Epithelial cell of esophagus (primary cell): ENCODE data around the gene GATA5.
A peak's percentile ranks its signal among the peaks of the same experiment; 100 is the strongest.

ENCODE experiments used
- DNase-seq: peaks from one replicate; pipeline ENCODE4 v3.0.0; 2010; ENCODE audit warnings: low read depth
- H3K4me3 ChIP-seq: 2 replicates; pipeline ENCODE4 v1.5.1; 2011; ENCODE audit warnings: mild to moderate bottlenecking, low read length, control low read depth
- TF ChIP-seq, protein P1 (sequence below): IDR thresholded peaks from 2 replicates; pipeline ENCODE4 v1.5.1; 2011; ENCODE audit warnings: low read depth, mild to moderate bottlenecking, low read length, control low read depth, inconsistent platforms; ENCODE audit not compliant: insufficient read depth; ENCODE audit errors: missing control alignments

The GATA5 gene

DNA sequence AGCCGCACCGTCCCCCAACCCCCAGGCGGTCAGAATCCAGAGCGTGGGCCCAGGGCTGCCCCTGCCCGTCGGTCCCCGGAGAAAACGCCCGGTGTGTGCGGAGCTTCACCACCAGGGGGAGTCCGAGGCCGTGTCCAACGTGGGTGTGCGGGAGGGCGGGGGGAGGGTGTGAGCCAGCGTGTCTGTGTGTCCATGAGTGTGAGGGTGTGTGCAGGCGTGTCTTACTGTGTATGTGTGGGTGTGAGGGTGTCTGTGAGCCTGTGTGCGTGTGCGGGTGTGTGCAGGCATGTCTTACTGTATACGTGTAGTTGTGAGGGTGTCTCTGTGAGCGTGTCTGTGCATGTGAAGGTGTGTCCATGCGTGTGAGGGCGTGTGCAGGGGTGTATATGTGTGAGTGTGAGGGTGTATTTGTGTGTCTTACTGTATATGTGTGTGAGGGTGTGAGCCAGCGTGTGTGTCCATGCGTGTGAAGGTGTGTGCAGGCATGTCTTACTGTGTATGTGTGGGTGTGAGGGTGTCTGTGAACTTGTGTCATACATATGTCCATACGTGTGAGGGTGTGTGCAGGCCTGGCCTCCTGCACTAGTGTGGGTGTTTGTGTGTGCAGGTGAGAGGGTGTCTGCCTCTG is 24.6 kb upstream of the GATA5 start:
- TF ChIP-seq, protein P1, sequence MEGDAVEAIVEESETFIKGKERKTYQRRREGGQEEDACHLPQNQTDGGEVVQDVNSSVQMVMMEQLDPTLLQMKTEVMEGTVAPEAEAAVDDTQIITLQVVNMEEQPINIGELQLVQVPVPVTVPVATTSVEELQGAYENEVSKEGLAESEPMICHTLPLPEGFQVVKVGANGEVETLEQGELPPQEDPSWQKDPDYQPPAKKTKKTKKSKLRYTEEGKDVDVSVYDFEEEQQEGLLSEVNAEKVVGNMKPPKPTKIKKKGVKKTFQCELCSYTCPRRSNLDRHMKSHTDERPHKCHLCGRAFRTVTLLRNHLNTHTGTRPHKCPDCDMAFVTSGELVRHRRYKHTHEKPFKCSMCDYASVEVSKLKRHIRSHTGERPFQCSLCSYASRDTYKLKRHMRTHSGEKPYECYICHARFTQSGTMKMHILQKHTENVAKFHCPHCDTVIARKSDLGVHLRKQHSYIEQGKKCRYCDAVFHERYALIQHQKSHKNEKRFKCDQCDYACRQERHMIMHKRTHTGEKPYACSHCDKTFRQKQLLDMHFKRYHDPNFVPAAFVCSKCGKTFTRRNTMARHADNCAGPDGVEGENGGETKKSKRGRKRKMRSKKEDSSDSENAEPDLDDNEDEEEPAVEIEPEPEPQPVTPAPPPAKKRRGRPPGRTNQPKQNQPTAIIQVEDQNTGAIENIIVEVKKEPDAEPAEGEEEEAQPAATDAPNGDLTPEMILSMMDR, result peak; percentile 79
- DNase-seq, result peak; percentile 55

DNA sequence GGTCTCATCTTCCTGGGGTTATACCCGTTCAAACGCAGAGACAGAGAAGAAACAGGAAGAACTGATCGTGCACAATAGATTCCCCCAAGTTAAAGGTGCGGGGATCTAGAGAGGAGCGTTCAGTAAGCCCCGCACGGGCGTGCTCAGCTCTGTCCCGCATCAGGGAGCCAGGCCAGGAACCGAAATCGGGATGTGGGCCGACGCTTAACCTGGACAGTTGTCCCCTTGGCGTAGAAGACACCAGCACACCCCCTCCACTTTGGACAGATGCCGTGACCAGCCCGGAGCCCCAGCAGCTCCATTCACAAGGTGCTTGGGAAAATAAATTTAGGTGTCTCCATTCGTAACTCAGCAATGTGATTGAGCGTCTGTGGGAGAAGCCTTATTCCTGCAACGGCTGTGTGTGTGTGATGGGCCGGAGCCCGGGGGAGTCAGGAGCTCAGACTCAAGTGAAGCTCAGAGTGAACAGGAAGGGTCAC is 24.0 kb upstream of the GATA5 start:
- TF ChIP-seq, protein P1, result no peak

More for the DNA sequence above, 24.6 kb upstream of the GATA5 start:
- H3K4me3 ChIP-seq, result no peak overlapping the region

DNA sequence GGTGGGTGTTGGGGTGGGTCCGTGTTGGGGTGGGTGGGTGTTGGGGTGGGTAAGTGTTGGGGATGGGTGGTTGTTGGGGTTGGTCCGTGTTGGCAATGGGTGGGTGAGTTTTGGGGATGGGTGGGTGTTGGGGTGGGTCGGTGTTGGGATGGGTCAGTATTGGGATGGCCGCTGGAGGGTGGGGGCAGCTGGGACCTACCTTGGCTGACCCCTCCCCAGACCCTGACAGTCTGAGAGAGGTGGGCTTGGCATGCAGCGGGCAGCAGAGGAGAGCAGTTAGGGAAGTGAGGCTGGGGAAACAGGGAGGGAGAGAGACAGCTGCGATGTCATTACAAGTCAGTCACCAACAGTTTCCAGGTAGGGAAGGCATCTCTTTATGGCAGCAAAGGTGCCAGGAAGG is 23.1 kb upstream of the GATA5 start:
- H3K4me3 ChIP-seq, result no peak overlapping the region
- TF ChIP-seq, protein P1, result no peak
- DNase-seq, result no peak

More for the DNA sequence above, 24.0 kb upstream of the GATA5 start:
- DNase-seq, result no peak
- no peak overlapping the region for H3K4me3 ChIP-seq

DNA sequence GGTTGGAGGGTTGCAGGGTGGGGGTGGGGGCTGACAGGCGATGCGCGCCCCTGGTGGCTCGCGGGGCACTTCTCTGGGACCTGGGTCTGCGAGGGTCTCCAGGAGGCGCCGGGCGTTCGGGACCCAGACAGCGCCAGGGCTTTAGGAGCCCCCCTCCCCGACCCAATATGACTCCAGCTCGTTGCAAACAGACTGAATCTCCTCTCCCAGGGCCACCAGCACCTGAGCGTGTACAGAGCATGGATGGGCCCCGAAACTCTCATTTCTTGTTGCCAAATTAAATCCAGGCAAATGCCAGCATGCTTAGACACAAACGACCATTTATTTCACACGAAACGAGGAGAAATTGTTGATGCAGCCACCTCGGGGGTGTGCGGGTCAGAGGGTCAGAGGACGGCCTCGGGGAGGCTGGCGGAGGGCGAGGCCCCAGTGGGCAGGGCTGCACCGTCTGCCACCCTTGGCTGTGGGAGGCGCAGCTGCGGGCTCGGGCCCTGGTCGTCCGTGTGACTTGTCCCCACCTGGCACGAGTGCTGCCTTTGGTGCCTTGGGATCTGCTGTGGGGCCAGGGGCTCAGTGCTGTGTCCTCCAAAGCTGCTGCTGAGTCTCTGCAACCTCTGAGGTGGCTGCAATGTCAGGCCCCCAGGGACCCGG is 20.9 kb upstream of the GATA5 start:
- TF ChIP-seq, protein P1, result peak; percentile 41
- DNase-seq, result peak; percentile 15

DNA sequence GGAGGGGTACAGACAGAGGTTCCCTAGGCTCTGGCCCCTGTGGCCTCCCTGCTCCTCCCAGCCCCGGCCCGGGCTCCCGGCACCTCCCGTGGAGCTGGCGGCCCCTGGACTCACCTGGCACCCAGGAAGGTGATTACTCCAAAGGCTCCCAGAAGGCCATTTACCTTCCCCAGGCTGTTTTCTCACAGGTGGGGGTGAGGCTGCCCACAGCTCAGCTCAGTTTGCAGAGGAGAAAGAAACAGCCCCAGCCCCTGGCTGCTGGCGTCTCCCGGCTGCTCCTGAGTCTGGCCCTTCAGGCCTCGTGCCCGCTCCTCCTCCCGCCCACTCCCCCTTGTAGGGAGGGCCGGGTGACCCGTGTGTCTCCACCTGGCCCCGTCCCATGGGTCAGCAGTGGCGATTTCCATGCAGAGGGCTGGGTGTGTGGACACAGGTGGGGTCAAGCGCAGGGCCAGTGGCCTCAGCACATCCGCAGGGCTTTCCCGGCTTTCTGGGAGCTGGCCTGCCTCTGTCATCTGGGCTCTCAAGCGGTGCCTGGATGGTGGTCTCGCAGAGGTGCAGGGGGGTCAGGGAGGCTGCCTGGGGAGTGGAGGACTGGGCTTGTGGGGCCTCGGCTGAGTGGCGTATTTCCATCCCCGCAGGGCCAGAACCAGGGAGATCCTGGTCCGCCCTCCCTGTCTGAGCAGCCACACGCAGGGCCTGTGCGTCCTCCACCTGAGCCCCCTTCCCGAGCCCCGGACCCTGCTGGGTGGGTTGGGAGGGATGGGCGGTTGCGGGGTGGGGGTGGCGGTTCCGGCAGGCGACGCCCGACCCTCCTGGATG is 20.2 kb upstream of the GATA5 start:
- TF ChIP-seq, protein P1, result no peak

More for the DNA sequence above, 20.9 kb upstream of the GATA5 start:
- no peak overlapping the region for H3K4me3 ChIP-seq

DNA sequence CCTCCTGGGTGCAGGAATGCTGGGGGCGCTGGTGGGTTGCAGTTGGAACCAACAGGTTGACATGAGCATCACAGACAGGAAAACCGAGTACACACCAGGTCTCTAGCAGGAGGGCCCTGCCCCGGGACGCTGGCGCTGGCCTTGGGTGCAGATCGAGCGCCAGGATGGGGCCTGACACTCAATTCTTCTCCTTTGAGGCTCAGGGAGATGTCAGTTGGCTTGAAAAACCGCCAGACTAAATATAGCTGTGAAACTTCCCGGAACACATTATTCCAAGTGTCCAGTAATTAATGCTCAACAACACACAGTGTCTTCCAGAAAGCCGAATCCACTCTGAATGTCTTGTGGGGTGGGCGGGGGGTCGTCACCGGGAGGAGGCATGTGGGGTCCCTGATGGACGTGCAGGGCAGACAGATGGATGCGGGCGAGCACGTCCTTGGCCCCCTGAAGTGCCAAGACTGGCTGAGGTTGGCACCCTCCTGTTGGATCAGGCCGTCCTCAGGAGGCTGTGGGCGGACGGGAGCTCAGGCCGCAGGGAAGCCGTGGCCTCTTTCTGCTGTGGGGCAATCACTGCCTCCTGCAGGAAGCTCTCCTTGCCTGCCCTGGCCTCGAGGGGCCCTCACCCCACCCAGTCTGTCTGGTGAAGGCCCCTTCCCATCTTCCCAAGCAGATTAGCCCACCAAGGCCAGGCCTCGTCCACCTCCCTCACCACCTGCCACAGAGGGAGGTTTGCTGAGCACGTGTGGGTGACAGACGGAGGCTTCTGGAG is 19.4 kb upstream of the GATA5 start:
- no peak for DNase-seq
- no peak overlapping the region for H3K4me3 ChIP-seq
- TF ChIP-seq, protein P1, result no peak

More for the DNA sequence above, 20.2 kb upstream of the GATA5 start:
- H3K4me3 ChIP-seq, result no peak overlapping the region
- DNase-seq, result no peak
